ENCODE results near the gene ICE1.

GRCh38 chr5:5497152-5497788 is 74.8 kb downstream of the ICE1 start:
- TF ChIP-seq CTCF (IDR thresholded peaks at IDR 0.05): peak; percentile 89
- no peak for TF ChIP-seq POLR2AphosphoS5 (IDR thresholded peaks at IDR 0.05; ENCODE audit: low read depth, low read length)
